GM20431 (cell line): ENCODE data around the gene CGB7.

ENCODE experiments used
- in situ Hi-C: fragments of 300-500 bp; cut with MseI, MboI; formaldehyde crosslinking; loops from one replicate; pipeline ENCODE4 v1.15.0; 2020; ENCODE audit warnings: low sequenced_read_pairs; ENCODE audit not compliant: unreplicated experiment

The CGB7 gene

GRCh38 chr19:49057636-49058234 lies at the start of gene CGB7:
Gene CGB7 (minus strand): TSS chr19:49057749. CDS start chr19:49055375, 2,374 bp downstream.
- in situ Hi-C loops: no loop called here

GRCh38 chr19:49106648-49107135 lies 49.1 kb upstream of the CGB7 start:
- in situ Hi-C loops: no loop called here

GRCh38 chr19:49104229-49104864 lies 46.8 kb upstream of the CGB7 start:
- in situ Hi-C loops: no loop called here

DNA sequence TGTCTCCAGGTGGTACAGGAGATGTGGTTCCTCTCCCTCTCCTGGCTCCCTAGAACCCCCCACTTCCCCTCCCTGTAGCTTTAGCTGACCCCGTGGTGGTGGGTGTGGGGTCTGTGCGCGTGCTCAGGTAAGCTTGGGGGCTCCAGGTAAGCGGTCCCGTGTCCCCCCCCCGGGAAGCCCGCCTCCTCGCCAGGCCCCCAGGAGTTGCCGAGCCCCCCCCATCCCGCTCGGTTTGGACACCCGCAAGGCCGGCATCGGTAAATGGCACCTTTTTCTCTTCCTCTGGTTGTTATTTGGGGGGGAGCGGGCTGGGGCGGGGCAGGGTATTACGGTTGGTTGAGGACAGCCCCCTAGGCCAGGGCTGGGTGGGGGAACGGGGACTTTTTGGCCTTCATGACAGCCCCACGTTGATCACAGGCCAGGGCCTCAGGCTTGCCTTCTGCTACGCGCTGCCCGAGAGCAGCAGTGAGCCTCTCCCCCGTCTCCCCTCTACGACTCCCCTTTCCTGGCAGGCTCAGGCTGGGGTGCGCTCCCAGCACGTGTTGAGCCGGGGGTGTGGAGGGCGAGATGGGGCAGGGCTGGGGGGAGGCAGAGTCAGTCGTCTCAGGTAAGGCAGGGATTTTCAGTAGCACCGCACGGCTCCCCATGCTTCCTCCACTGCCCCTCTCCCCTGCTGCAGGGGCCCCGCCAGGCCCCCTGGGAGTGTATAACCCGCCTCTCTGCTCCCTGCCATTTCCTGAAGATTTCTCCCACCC lies 46.0 kb upstream of the CGB7 start:
- in situ Hi-C loops: no loop called here

- in situ Hi-C loops: no loop called here
Measured at GRCh38 chr19:49102303-49102702, 44.8 kb upstream of the CGB7 start.

- in situ Hi-C loops: no loop called here
Measured at GRCh38 chr19:49101160-49101559, 43.6 kb upstream of the CGB7 start.

GRCh38 chr19:49098795-49099194 lies 41.2 kb upstream of the CGB7 start:
- in situ Hi-C loops: no loop called here

GRCh38 chr19:49097453-49098288 lies 40.1 kb upstream of the CGB7 start:
- in situ Hi-C loops: no loop called here

- in situ Hi-C loops: no loop called here
Measured at GRCh38 chr19:49094505-49095482, 37.2 kb upstream of the CGB7 start.

- in situ Hi-C loops: no loop called here
Measured at GRCh38 chr19:49092686-49093085, 35.1 kb upstream of the CGB7 start.

GRCh38 chr19:49091391-49092038 lies 34.0 kb upstream of the CGB7 start:
- in situ Hi-C loops: no loop called here

DNA sequence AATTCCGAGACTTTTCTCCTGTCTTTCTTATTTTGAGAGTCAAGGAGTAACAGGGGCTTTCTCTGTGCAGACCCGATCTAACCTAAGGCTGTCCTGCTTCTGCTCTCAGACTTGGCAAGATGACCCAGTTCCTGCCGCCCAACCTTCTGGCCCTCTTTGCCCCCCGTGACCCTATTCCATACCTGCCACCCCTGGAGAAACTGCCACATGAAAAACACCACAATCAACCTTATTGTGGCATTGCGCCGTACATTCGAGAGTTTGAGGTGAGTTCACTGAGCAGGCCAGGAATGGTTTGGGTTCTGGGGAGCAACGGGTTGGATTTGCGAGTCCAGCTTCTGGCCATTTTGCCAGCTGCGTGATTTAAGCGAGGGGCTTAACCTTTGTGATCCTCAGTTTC lies 28.7 kb upstream of the CGB7 start:
- in situ Hi-C loops: no loop called here

GRCh38 chr19:49085868-49086232 lies 28.3 kb upstream of the CGB7 start:
- in situ Hi-C loops: no loop called here

DNA sequence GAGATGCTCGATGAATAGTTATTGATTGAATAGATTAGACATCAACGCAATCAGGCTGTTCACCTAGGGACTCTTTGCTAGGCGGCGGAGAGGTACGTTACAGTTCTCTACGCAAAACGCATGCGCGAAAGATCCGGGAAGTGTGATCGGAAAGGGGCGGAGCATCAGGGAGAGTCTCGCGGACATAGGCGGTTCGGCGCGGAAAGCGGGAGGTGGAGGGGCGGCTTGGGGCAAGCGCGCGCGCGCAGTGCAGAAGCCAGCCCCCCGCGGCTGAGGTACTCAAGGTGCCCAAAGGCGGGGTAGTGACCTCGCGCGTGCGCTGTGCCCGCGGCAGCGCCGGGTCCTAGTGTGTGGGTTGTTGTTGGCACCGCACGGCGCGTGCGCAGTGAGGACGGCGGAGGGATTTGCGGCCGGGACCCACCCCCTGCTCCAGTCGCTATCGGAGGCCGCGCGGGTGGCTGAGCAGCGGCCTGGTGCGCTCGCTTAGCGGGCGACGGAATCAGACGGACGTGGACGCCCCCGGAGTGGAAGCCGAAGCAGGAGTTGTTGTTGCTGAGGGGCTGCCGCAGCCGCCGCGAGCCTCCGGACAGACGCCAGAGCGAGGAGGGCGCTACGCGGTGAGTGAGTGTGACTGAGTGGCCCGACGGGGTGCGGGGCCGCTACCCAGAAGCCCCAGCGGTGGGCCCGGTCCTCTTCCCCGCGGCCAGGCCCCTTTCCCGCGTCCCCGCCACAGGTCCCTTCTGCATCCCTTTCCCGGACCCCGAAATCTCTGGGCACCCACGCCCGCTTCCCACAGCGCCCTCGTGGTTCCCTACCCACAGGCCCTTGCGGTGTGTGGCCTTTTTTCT lies 27.7 kb upstream of the CGB7 start, which contains the start of gene SNRNP70:
Gene SNRNP70, plus strand, starts transcription at position 432 of the 848 bp plus-strand sequence. CDS start 964 bp downstream, outside the sequence.
- in situ Hi-C loops: no loop called here

- in situ Hi-C loops: no loop called here
Measured at GRCh38 chr19:49084206-49085019, 26.9 kb upstream of the CGB7 start.

DNA sequence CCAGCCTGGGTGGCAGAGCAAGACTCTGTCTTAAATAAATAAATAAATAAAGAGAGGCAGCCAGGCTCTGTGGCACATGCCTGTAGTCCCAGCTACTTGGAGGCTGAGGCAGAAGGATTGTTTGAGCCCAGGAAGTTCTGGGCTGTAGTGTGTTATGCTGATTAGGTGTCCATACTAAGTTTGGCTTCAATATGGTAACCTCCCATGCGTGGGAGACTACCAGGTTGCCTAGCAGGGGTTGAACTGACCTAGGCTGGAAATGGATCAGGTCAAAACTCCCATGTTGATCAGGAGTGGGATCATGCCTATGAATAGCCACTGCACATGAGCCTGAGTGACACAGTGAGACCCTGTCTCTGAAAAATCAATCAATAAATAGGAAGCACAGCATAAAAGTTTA lies 23.7 kb upstream of the CGB7 start:
- in situ Hi-C loops: no loop called here

DNA sequence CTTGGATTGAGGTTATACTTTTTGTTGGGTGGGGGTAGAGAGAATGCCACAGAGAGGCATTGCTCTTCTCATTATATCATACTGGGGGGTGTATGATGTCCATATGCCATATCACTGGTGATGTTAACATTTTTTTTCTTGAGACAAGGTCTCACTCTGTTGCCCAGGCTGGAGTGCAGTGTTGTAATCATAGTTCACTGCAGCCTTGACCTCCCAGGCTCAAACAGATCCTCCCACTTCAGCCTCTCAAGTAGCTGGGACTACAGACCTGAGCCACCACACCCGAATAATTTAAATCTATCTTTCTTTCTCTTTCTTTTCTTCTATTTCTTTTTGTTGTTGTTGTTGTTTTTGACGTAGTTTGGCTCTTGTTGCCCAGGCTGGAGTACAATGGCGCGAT lies 22.8 kb upstream of the CGB7 start:
- in situ Hi-C loops: no loop called here
